ENCODE data around the gene TEX2. TPM values are rescaled to one million over a fixed set of nuclear protein-coding genes. Genes with fewer than 3 reads are reported as not detected.
"Not testable (repeated sequence)": the region's sequence is repeated elsewhere in the genome, so short reads cannot be mapped to it uniquely, and the experiment has no call there.

TEX2 gene
- total RNA-seq, 1 donor from 2014 or later: 11.6 TPM

DNA sequence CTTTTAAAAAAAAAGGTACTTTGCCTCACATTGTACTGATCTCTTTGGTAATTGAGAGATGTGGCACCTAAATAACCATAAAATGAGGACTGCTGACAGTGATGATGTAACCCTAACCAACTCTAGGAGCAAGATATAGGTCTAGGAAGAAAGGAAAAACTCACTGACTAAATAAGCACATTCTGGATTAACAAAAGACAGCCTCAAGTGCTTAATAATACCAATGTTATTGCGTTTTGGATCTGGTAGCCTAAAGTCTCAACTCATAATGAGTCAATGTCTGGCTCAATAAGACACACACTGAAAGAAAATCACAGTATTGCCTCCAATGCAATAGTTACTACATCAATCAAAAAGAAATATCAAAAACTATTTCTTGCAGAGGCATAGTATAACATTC lies 136.1 kb downstream of the TEX2 start:
- no peak for DNase-seq (ENCODE audit: low read depth)
- H3K4me3 ChIP-seq (ENCODE audit: low read depth, low read length): no peak overlapping the region
- TF ChIP-seq, protein P1, sequence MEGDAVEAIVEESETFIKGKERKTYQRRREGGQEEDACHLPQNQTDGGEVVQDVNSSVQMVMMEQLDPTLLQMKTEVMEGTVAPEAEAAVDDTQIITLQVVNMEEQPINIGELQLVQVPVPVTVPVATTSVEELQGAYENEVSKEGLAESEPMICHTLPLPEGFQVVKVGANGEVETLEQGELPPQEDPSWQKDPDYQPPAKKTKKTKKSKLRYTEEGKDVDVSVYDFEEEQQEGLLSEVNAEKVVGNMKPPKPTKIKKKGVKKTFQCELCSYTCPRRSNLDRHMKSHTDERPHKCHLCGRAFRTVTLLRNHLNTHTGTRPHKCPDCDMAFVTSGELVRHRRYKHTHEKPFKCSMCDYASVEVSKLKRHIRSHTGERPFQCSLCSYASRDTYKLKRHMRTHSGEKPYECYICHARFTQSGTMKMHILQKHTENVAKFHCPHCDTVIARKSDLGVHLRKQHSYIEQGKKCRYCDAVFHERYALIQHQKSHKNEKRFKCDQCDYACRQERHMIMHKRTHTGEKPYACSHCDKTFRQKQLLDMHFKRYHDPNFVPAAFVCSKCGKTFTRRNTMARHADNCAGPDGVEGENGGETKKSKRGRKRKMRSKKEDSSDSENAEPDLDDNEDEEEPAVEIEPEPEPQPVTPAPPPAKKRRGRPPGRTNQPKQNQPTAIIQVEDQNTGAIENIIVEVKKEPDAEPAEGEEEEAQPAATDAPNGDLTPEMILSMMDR (conservative IDR thresholded peaks at IDR 0.05; ENCODE audit: low read depth, low read length): no peak

DNA sequence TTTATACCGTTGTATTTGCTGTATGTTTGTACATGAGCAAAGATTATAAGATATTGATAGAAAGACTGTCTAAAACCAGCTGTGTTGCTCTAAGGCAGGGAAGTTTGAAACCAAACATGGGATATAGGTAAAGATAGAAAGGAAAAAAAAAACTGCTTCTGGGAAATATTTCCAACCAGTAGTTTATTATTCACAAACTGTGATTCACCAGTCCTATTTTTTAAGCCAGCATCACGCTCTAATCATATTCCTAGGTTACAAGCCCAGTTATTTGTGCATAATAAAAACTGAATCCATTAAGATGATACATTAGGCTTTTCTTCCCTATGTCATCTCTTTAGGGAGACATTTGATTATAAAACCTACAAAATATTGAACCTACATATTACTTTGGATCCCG lies 137.1 kb downstream of the TEX2 start:
- TF ChIP-seq, protein P1 (conservative IDR thresholded peaks at IDR 0.05; ENCODE audit: low read depth, low read length): no peak
- H3K4me3 ChIP-seq (ENCODE audit: low read depth, low read length): no peak overlapping the region
- DNase-seq (ENCODE audit: low read depth): no peak

DNA sequence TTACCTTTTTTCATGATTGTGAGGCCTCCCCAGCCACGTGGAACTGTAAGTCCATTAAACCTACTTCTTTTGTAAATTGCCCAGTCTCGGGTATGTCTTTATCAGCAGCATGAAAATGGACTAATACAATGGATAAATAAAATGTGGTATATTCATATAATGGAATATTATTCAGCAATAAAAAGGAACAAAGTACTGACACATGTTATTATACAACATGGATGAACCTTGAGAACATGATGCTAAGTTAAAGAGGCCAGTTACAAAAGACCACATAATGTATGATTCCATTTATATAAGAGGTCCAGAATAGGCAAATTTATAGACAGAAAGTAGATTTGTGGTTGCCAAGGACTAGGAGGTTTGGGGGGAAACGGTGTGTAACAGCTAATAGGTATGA lies 138.5 kb downstream of the TEX2 start:
- TF ChIP-seq, protein P1 (conservative IDR thresholded peaks at IDR 0.05; ENCODE audit: low read depth, low read length): no peak
- no peak overlapping the region for H3K4me3 ChIP-seq (ENCODE audit: low read depth, low read length)
- DNase-seq (ENCODE audit: low read depth): no peak

DNA sequence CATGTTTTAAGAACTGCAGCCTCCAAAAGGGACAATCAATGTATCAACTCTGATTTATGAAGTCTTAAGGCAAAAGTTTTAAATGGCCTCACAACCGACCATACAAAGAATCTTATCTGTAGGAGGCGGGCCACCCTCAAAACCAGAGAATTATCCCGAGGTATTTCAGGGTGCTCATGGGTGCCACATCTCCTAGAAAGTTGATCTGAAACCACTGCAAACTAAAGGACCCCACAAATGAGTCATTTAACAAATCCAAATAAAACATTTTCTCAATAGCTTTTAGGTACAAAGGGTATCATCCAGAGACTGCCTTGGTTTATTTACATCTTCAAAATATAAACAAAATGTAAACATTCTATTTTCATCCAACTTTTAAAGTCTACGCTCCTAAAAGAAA lies 139.9 kb downstream of the TEX2 start:
- TF ChIP-seq, protein P1 (conservative IDR thresholded peaks at IDR 0.05; ENCODE audit: low read depth, low read length): no peak
- H3K4me3 ChIP-seq (ENCODE audit: low read depth, low read length): no peak overlapping the region
- no peak for DNase-seq (ENCODE audit: low read depth)

DNA sequence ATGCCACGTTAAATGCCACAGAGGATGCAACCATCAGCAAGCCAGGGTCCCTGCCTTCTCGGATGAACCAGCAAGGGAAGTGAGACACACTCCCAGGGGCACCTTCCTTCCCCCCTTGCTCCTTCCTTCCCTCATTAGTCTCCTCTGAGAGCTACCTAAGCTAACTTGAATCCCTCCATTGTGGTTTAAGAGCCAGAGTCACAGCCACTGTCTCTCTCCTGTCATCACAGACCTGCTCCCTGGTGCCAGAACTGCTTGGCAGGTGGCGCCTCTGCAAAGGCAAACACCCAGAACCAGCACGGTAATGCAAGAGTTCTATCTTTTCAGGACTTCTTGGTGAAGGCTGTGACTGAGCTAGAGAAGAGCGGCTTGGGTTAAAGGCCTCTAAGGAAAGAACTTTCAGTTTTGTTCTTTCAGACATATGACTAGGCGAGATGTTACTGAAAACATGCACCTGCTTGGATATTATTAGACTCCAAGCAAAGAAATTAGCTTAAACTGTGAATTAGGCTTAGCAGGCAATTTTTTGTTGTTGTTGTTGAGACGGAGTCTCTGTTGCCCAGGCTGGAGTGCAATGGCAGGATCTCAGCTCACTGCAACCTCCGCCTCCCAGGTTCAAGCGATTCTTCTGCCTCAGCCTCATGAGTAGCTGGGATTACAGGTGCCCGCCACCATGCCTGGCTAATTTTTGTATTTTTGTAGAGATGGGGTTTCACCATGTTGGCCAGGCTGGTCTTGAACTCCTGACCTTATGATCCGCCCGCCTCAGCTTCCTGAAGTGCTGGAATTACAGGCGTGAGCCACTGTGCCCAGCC lies 141.9 kb downstream of the TEX2 start:
- H3K4me3 ChIP-seq (ENCODE audit: low read depth, low read length); DNase-seq (ENCODE audit: low read depth): not testable (repeated sequence)

DNA sequence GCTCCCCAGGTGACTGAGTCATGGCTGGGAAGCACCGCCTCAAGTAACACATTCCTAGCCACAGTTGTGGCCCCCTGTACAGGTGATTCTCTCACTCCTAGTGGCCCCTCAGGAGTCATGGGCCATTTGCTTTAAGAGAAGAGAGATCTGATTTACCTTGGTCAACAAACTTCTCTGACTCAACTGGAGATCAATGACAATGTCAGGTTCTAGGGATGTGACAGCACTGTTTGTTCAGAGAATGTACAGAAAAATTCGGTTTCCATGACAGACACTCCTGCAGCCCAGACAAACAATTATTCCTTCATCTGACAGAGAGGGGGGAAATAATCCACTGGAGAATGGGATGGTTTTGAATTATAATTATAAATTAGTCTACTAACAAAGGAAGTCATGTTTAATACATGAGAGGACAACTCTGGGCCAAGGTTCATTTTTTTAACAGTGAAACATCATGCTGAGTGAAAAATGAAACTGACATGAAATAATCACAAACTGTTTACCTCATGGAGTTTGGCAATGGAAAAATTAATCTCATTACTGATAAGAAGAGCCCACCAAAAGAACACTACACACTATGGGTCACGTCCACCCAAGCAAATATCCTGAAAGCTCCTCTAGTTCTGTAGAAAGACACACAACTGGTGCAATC lies 142.8 kb downstream of the TEX2 start:
- no peak for DNase-seq (ENCODE audit: low read depth)
- TF ChIP-seq, protein P1 (conservative IDR thresholded peaks at IDR 0.05; ENCODE audit: low read depth, low read length): no peak
- H3K4me3 ChIP-seq (ENCODE audit: low read depth, low read length): no peak overlapping the region

DNA sequence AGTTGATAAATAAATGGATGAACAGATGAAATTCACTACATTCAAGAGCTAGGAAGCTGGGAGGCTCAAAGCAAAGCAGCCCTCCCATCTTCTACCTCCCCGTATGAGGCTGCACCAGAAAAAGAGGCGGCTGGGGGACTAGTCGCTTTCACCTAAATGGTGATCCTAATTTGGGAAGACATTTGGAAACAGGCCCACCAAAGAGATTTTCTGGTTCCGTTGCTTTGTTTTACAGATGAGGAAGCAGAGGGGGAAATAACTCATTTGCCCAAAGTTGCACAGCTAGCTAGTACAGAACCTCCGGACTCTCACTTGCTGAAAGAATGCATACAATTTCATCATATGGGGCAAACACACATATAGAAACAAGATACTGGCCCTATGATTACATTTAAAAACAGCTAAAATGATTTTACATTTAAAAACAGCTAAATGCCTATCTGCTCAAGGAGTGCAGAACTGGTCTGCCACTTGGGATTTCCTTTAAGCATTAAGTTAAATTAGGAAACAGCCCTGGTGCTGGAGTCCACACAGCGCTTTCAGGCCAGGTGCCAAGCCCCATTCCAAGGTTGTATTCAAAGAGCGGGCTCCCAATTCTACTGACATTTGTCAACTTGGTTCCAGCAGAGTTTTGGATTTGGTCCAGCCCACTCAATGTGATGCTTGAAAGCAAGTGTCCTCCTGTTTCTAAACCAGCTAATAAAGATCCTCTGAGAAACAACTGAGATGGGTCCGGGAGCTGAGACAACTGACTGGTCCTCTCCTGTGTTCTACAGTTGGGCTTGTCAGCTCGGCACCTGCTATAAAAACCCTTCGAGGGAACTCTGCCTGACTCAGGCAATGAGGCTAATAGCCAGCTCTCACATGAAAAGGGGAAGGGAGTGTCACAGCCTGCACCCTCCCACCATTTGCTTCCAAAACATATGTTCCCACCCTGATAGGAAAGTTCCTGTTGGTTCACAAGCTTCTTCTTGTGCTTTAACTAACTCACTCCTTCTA lies 144.8 kb downstream of the TEX2 start:
- DNase-seq (ENCODE audit: low read depth): no peak
- TF ChIP-seq, protein P1 (conservative IDR thresholded peaks at IDR 0.05; ENCODE audit: low read depth, low read length): no peak
- H3K4me3 ChIP-seq (ENCODE audit: low read depth, low read length): no peak overlapping the region
